Neural crest cell (in vitro differentiated cells): ENCODE measurements around the gene ZBTB24. TPM values are rescaled to one million over a fixed set of nuclear protein-coding genes. Genes with fewer than 3 reads are reported as not detected.

Source experiments
- DNase-seq: peaks from one replicate; pipeline ENCODE4 v3.0.0; 2021; ENCODE audit warnings: low read depth, mixed read lengths, low spot score
- H3K27ac Mint-ChIP-seq: one replicate; pipeline ENCODE4 v1.8.0; 2021; ENCODE audit warnings: mild to moderate bottlenecking, mixed read lengths; ENCODE audit not compliant: unreplicated experiment
- H3K27me3 Mint-ChIP-seq: 2 replicates; pipeline ENCODE4 v1.8.0; 2021; ENCODE audit warnings: low read depth, mild to moderate bottlenecking, mixed read lengths
- H3K36me3 Mint-ChIP-seq: 2 replicates; pipeline ENCODE4 v1.8.0; 2021; ENCODE audit warnings: low read depth, mild to moderate bottlenecking, mixed read lengths
- H3K4me1 Mint-ChIP-seq: 2 replicates; pipeline ENCODE4 v1.8.0; 2021; ENCODE audit warnings: mixed read lengths
- H3K4me3 Mint-ChIP-seq: one replicate; pipeline ENCODE4 v1.8.0; 2021; ENCODE audit warnings: mild to moderate bottlenecking, mixed read lengths
- H3K9me3 Mint-ChIP-seq: 2 replicates; pipeline ENCODE4 v1.8.0; 2021; ENCODE audit warnings: mixed read lengths
- total RNA-seq: library from RNA; stranded (reverse); gene quantifications from 2 replicates; pipeline ENCODE4 v1.2.1, GENCODE V29; 2021
- TF ChIP-seq, protein P1 (sequence below): fragments of 200-600 bp; sonication (generic); conservative IDR thresholded peaks from 2 replicates; pipeline ENCODE4 v1.5.0; 2021; ENCODE audit warnings: antibody characterized with exemption, mild to moderate bottlenecking

Gene ZBTB24
- total RNA-seq, 1 donor from 2014 or later = 10.5 TPM

GRCh38 chr6:109480993-109481480 lies 2.0 kb downstream of the ZBTB24 start:
- no peaks in the 10 kb centered on the region for H3K9me3 Mint-ChIP-seq
- TF ChIP-seq, protein P1, sequence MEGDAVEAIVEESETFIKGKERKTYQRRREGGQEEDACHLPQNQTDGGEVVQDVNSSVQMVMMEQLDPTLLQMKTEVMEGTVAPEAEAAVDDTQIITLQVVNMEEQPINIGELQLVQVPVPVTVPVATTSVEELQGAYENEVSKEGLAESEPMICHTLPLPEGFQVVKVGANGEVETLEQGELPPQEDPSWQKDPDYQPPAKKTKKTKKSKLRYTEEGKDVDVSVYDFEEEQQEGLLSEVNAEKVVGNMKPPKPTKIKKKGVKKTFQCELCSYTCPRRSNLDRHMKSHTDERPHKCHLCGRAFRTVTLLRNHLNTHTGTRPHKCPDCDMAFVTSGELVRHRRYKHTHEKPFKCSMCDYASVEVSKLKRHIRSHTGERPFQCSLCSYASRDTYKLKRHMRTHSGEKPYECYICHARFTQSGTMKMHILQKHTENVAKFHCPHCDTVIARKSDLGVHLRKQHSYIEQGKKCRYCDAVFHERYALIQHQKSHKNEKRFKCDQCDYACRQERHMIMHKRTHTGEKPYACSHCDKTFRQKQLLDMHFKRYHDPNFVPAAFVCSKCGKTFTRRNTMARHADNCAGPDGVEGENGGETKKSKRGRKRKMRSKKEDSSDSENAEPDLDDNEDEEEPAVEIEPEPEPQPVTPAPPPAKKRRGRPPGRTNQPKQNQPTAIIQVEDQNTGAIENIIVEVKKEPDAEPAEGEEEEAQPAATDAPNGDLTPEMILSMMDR = no peak
- peak overlapping the region; percentile 97 for H3K4me3 Mint-ChIP-seq
- peaks cover 13% of the 10 kb centered on the region for H3K27me3 Mint-ChIP-seq
- peaks cover 21% of the 10 kb centered on the region for H3K36me3 Mint-ChIP-seq
- DNase-seq = no peak
- no peak overlapping the region for H3K27ac Mint-ChIP-seq
- peaks cover 41% of the 10 kb centered on the region for H3K4me1 Mint-ChIP-seq

DNA sequence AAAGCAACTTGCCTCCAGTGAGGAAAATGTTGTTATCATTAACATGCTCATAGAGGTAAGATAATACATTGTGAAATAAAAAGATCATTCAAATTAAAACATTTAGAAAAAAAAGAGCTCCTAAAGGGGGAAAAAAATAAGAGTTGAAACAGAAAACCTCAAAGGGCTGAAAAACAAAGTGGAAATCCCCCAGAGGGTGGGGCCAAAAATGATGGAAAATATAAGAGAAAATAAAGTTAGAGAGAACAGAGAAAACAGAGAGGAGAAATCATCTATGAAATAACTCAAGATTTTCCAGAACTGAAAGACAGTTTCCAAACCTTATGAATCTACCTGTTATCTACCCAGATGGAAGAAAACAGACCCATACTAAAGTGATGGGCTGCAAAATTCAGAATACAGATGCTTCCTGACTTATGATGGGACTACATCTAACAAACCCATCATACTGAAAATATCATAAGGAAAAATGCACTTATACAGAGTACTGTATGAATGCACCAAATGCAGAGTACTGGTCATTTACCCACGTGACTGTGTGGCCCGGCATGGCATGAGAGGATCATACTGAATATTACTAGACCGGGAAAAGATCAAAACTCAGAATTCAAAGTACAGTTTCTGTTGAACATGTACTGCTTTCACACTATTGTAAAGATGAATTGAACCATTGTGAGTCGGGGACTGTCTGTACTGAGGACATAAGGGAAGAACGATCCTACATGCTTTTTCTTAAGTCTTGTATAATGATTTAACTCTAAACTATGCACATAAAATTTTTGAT lies 4.0 kb downstream of the ZBTB24 start:
- TF ChIP-seq, protein P1 = no peak
- Mint-ChIP-seq H3K4me3 (peak overlapping the region; percentile 64), H3K27ac (peak overlapping the region; percentile 7), H3K36me3 (peaks cover 24% of the 10 kb centered on the region), H3K27me3 (peaks cover under 1% of the 10 kb centered on the region), H3K4me1 (peaks cover 41% of the 10 kb centered on the region), H3K9me3 (no peaks in the 10 kb centered on the region)
- no peak for DNase-seq

DNA sequence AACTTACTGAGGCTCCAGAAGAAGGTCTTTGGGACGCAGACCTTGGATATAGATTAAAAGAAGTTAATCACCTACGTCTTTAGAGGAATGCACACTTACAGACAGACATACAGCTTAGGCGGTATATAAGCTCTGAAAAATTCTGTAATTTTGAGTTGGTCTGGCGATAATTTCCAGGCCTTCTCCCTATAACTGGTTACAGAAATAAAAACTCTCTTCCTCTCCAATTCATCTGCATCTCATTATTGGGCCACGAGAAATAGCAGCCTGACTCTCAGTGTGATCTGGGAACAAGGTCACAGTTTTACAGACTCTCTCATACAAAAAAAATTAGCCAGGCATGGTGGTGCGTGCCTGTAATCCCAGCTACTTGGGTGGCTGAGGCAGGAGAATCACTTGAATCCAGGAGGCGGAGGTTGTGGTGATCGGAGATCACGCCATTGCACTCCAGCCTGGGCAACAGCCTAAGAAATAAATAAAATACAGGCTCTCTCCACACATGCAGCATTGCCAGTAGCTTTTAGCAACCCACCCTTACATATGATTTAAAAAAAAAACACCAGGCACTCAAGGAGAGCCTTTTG lies 4.7 kb downstream of the ZBTB24 start:
- H3K36me3 Mint-ChIP-seq = peaks cover 27% of the 10 kb centered on the region
- H3K4me1 Mint-ChIP-seq = peaks cover 41% of the 10 kb centered on the region
- H3K27me3 Mint-ChIP-seq = no peaks in the 10 kb centered on the region
- TF ChIP-seq, protein P1 = no peak
- H3K4me3 Mint-ChIP-seq = peak overlapping the region; percentile 64
- H3K27ac Mint-ChIP-seq = peak overlapping the region; percentile 7
- no peak for DNase-seq
- H3K9me3 Mint-ChIP-seq = no peaks in the 10 kb centered on the region

- H3K4me3 Mint-ChIP-seq = no peak overlapping the region
- H3K9me3 Mint-ChIP-seq = no peaks in the 10 kb centered on the region
- TF ChIP-seq, protein P1 = no peak
- H3K27me3 Mint-ChIP-seq = no peaks in the 10 kb centered on the region
- peaks cover 30% of the 10 kb centered on the region for H3K36me3 Mint-ChIP-seq
- no peak for DNase-seq
- peaks cover 41% of the 10 kb centered on the region for H3K4me1 Mint-ChIP-seq
- no peak overlapping the region for H3K27ac Mint-ChIP-seq
Measured at GRCh38 chr6:109477725-109478124, 5.3 kb downstream of the ZBTB24 start.

- TF ChIP-seq, protein P1 = no peak
- Mint-ChIP-seq H3K9me3 (no peaks in the 10 kb centered on the region), H3K36me3 (peaks cover 31% of the 10 kb centered on the region), H3K4me3 (no peak overlapping the region), H3K27me3 (no peaks in the 10 kb centered on the region), H3K27ac (no peak overlapping the region), H3K4me1 (peaks cover 37% of the 10 kb centered on the region)
- DNase-seq = no peak
Measured at GRCh38 chr6:109477184-109477583, 5.8 kb downstream of the ZBTB24 start.
